Neural progenitor cell (in vitro differentiated cells): ENCODE data around the gene ZHX3. TPM values are rescaled to one million over a fixed set of nuclear protein-coding genes. Genes with fewer than 3 reads are reported as not detected.
A peak's percentile ranks its signal among the peaks of the same experiment; 100 is the strongest.
"Not testable (repeated sequence)": the region's sequence is repeated elsewhere in the genome, so short reads cannot be mapped to it uniquely, and the experiment has no call there.

Experiments used
- DNase-seq: peaks from one replicate; pipeline ENCODE4 v3.0.0-alpha.2; 2016; ENCODE audit warnings: low spot score
- H2AFZ ChIP-seq: fragments of 200-600 bp; sonication (generic); replicated peaks from 2 replicates; pipeline ENCODE4 v1.6.1; 2016; ENCODE audit warnings: antibody characterized with exemption
- H3F3A ChIP-seq: fragments of 200-600 bp; sonication (generic); 2 replicates; pipeline ENCODE4 v1.6.1; 2016; ENCODE audit warnings: antibody characterized with exemption, low read depth
- H3K27ac ChIP-seq: fragments of 200-600 bp; sonication (generic); 2 replicates; pipeline ENCODE4 v1.5.1; 2016; ENCODE audit warnings: mild to moderate bottlenecking
- H3K27me3 ChIP-seq: fragments of 200-600 bp; sonication (generic); 2 replicates; pipeline ENCODE4 v1.6.1; 2016; ENCODE audit warnings: mild to moderate bottlenecking, moderate library complexity
- H3K36me3 ChIP-seq: fragments of 200-600 bp; sonication (generic); 2 replicates; pipeline ENCODE4 v1.5.1; 2016
- H3K4me1 ChIP-seq: fragments of 200-600 bp; sonication (generic); 2 replicates; pipeline ENCODE4 v1.6.1; 2016; ENCODE audit warnings: mixed run types
- H3K4me2 ChIP-seq: fragments of 200-600 bp; sonication (generic); 2 replicates; pipeline ENCODE4 v1.6.1; 2016
- H3K4me3 ChIP-seq: fragments of 200-600 bp; sonication (generic); 2 replicates; pipeline ENCODE4 v1.5.1; 2016
- H3K79me2 ChIP-seq: fragments of 200-600 bp; sonication (generic); 2 replicates; pipeline ENCODE4 v1.6.1; 2016; ENCODE audit warnings: low read depth
- H3K9ac ChIP-seq: fragments of 200-600 bp; sonication (generic); 2 replicates; pipeline ENCODE4 v1.6.1; 2016
- H3K9me3 ChIP-seq: fragments of 200-600 bp; sonication (generic); 2 replicates; pipeline ENCODE4 v1.5.1; 2016; ENCODE audit warnings: low read depth
- H4K20me1 ChIP-seq: fragments of 200-600 bp; sonication (generic); 2 replicates; pipeline ENCODE4 v1.6.1; 2016; ENCODE audit warnings: low read depth
- H3K27ac Mint-ChIP-seq: 3 replicates; pipeline ENCODE4 v1.8.0; 2021; ENCODE audit warnings: mixed read lengths
- H3K27me3 Mint-ChIP-seq: 2 replicates; pipeline ENCODE4 v1.8.0; 2022; ENCODE audit warnings: low read depth, mild to moderate bottlenecking, inconsistent platforms, moderate library complexity, mixed read lengths; ENCODE audit not compliant: insufficient read depth
- H3K36me3 Mint-ChIP-seq: 3 replicates; pipeline ENCODE4 v1.8.0; 2021; ENCODE audit warnings: mixed read lengths
- H3K4me1 Mint-ChIP-seq: 3 replicates; pipeline ENCODE4 v1.8.0; 2021; ENCODE audit warnings: mixed read lengths
- H3K4me3 Mint-ChIP-seq: 3 replicates; pipeline ENCODE4 v1.8.0; 2021; ENCODE audit warnings: mild to moderate bottlenecking, moderate library complexity, mixed read lengths
- H3K9me3 Mint-ChIP-seq: 3 replicates; pipeline ENCODE4 v1.8.0; 2020; ENCODE audit warnings: mixed read lengths
- CTCF ChIP-seq: fragments of 200-600 bp; sonication (generic); IDR thresholded peaks from 2 replicates; pipeline ENCODE4 v1.5.1; 2017; ENCODE audit warnings: antibody characterized with exemption, mild to moderate bottlenecking
- EZH2 ChIP-seq: fragments of 200-600 bp; sonication (generic); IDR thresholded peaks from 2 replicates; pipeline ENCODE4 v1.6.1; 2017; ENCODE audit warnings: antibody characterized with exemption, mild to moderate bottlenecking, moderate library complexity
- EZH2phosphoT487 ChIP-seq: fragments of 200-600 bp; sonication (generic); IDR thresholded peaks from 2 replicates; pipeline ENCODE4 v1.6.1; 2017; ENCODE audit warnings: antibody characterized with exemption
- total RNA-seq: library from RNA; depleted of rRNA; stranded (reverse); fragments of >200 nt; gene quantifications from 2 replicates; pipeline ENCODE4 v1.2.3, GENCODE V29; 2015; ENCODE audit warnings: low replicate concordance

Gene ZHX3
- total RNA-seq, 1 donor from 2014 or later, result 6.8 TPM

GRCh38 chr20:41316051-41316450, 1.5 kb downstream of the ZHX3 start:
- no peaks in the 10 kb centered on the region for H3K36me3 ChIP-seq
- peak overlapping the region; percentile 80 for H3K4me2 ChIP-seq
- H3K9me3 ChIP-seq, result no peaks in the 10 kb centered on the region
- H3K4me3 Mint-ChIP-seq, result peak overlapping the region; percentile 85
- H3K27me3 Mint-ChIP-seq, result peaks cover 2% of the 10 kb centered on the region
- no peaks in the 10 kb centered on the region for H3K79me2 ChIP-seq
- no peaks in the 10 kb centered on the region for H4K20me1 ChIP-seq
- peaks cover 12% of the 10 kb centered on the region for H3K4me1 Mint-ChIP-seq
- no peaks in the 10 kb centered on the region for H3K36me3 Mint-ChIP-seq
- no peak overlapping the region for H3K9ac ChIP-seq
- no peak overlapping the region for H3K4me3 ChIP-seq
- no peaks in the 10 kb centered on the region for H3K9me3 Mint-ChIP-seq
- no peak overlapping the region for H3K27ac Mint-ChIP-seq
- peaks cover 3% of the 10 kb centered on the region for H3K4me1 ChIP-seq
- no peak for DNase-seq
- TF ChIP-seq EZH2phosphoT487, result no peak
- H3K27me3 ChIP-seq, result peaks cover 14% of the 10 kb centered on the region
- no peak overlapping the region for H2AFZ ChIP-seq
- no peak overlapping the region for H3K27ac ChIP-seq
- H3F3A ChIP-seq, result peaks cover 9% of the 10 kb centered on the region

- Histone ChIP-seq H3K9me3 (no peaks in the 10 kb centered on the region), H3K4me2 (no peak overlapping the region), H3K4me1 (peaks cover 3% of the 10 kb centered on the region), H3K36me3 (no peaks in the 10 kb centered on the region), H3K79me2 (no peaks in the 10 kb centered on the region), H3K27ac (no peak overlapping the region), H2AFZ (no peak overlapping the region), H3K4me3 (no peak overlapping the region), H3K27me3 (peaks cover 12% of the 10 kb centered on the region), H4K20me1 (no peaks in the 10 kb centered on the region), H3F3A (peaks cover 9% of the 10 kb centered on the region), H3K9ac (no peak overlapping the region)
- TF ChIP-seq EZH2phosphoT487 (no peak), CTCF (no peak), EZH2 (no peak)
- H3K4me1 Mint-ChIP-seq, result peaks cover 15% of the 10 kb centered on the region
- H3K36me3 Mint-ChIP-seq, result no peaks in the 10 kb centered on the region
- no peak overlapping the region for H3K4me3 Mint-ChIP-seq
- DNase-seq, result no peak
- H3K27ac Mint-ChIP-seq, result no peak overlapping the region
- H3K9me3 Mint-ChIP-seq, result no peaks in the 10 kb centered on the region
- H3K27me3 Mint-ChIP-seq, result peaks cover 2% of the 10 kb centered on the region
Measured at GRCh38 chr20:41314386-41314785, 3.1 kb downstream of the ZHX3 start.

- H3K4me3 Mint-ChIP-seq, H4K20me1 ChIP-seq, H3K36me3 Mint-ChIP-seq, H3K27me3 ChIP-seq, DNase-seq, H3K4me1 ChIP-seq, H3K9me3 Mint-ChIP-seq, H3K27me3 Mint-ChIP-seq, H3F3A ChIP-seq, H3K79me2 ChIP-seq, H3K4me2 ChIP-seq, H3K27ac ChIP-seq, H3K9me3 ChIP-seq, H3K4me3 ChIP-seq, H3K36me3 ChIP-seq, H3K9ac ChIP-seq, H3K27ac Mint-ChIP-seq, H2AFZ ChIP-seq: not testable (repeated sequence)
- H3K4me1 Mint-ChIP-seq, result peaks cover 14% of the 10 kb centered on the region
Measured at GRCh38 chr20:41312009-41312408, 5.5 kb downstream of the ZHX3 start.

GRCh38 chr20:41309817-41310216, 7.7 kb downstream of the ZHX3 start:
- no peaks in the 10 kb centered on the region for H3K36me3 ChIP-seq
- H3K9ac ChIP-seq, result no peak overlapping the region
- Mint-ChIP-seq H3K9me3 (no peaks in the 10 kb centered on the region), H3K36me3 (no peaks in the 10 kb centered on the region), H3K4me3 (no peak overlapping the region), H3K27me3 (no peaks in the 10 kb centered on the region), H3K4me1 (peaks cover 6% of the 10 kb centered on the region), H3K27ac (no peak overlapping the region)
- H3K27ac ChIP-seq, result no peak overlapping the region
- H3K4me1 ChIP-seq, result no peaks in the 10 kb centered on the region
- TF ChIP-seq EZH2phosphoT487, result no peak
- TF ChIP-seq CTCF, result no peak
- no peak for TF ChIP-seq EZH2
- no peaks in the 10 kb centered on the region for H3K9me3 ChIP-seq
- no peak overlapping the region for H3K4me3 ChIP-seq
- no peak overlapping the region for H3K4me2 ChIP-seq
- H3K79me2 ChIP-seq, result no peaks in the 10 kb centered on the region
- no peaks in the 10 kb centered on the region for H3K27me3 ChIP-seq
- DNase-seq, result no peak
- no peaks in the 10 kb centered on the region for H3F3A ChIP-seq
- no peaks in the 10 kb centered on the region for H4K20me1 ChIP-seq
- H2AFZ ChIP-seq, result no peak overlapping the region
